CMK (cell line): Measurements from ENCODE around the gene GPC5.

ENCODE experiments used
- DNase-seq: peaks from one replicate; pipeline ENCODE4 v3.0.0-alpha.2; 2010; ENCODE audit warnings: low read depth

The GPC5 gene

DNA sequence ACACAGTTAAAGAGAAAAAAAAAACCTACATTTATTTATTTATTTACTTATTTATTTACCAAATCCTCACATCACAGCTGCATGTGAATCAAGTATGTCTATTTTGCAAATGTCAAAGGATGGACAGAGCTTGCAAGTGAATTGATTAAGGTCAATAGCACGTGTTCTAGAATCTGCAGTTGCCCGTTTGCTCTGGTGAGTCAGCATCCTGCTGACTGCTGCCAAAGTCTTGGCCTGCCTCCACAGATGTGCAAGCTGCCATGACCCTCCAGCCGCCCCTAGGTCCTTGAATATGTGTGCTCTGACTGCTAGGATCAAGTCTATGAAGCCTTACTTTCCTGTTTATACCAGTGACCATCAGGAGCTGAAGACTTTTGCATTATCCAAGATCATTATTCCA, 320.6 kb downstream of the GPC5 start:
- no peak for DNase-seq

DNA sequence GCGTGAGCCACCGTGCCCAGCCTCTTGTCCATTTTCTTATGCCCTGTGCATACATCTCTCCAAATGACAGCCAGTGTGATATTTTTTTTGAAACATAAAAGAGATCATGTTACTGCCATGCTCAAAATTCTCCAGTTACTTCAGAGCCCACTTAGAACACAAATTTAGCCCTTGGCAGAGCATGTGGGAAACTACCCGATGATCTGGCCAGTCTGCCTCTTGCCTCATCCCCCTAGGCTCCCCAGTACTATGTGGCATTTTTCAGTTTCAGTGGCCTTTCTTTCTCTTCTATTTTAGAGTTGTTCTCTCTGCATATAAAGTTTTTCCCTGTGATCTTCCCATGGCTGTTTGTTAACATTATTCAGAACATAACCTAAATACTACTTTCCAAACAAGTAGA, 323.0 kb downstream of the GPC5 start:
- DNase-seq: no peak

DNA sequence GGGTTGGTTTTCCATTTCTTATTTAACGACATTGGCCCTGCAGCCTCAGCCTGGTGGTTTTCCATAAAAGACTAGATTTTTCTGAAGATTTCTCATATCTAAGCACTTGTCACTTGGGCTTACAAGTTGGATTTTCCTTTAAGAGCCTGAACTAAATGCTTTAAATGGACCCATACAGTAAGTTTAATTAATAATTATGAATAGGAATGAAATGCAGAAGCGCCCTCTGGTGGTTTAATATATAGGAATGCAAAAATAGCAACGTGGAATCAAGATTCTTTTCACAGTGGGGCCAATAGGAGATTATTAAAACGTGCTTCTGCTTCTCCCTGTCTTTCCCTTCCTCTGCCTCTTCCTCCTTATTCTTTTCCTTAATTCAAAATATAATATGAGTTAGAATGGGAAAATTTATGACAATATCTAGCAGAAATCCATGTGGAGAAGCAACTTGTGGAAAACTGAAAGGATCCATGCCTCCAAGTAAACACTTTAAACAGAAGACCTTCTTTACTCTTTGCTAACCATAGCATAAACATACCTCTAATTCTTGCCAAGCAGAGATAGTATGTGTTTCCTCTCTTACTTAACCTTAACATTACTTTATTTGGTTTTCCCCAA, 324.0 kb downstream of the GPC5 start:
- DNase-seq: no peak

DNA sequence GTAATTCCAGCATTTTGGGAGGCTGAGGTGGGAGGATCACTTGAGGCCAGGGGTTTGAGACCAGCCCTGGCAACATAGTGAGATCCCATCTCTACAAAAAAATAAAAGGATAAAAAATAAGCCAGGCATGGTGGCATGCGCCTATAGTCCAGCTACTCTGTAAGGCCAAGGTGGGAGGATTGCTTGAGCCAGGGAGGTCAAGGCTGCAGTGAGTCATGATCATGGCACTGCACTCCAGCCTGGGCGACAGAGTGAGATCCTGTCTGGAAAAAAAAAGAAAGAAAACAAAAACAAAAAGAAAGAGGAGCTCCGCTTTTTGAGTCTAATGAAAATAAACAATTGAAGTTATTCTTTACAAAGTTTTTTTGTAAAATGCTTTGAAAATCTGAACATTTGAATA, 326.2 kb downstream of the GPC5 start:
- DNase-seq: no peak

DNA sequence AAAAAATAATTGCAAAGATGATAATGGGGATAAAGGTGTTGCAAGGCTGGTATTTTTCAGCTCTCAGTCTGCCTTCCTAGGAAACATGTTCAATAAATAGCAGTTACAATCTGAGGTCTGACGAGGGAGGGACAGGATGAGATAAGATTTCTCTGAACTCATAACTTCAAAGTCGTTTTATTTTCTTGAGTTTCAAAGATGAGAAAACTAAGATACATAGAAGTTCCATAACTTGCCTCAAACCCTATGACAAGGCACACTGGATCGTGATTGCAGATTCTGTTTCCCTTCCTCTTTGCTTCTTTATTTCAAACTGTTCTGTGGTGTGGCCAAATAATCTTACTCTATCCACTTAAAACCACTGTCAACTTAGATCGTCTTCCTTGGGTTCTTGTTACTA, 327.2 kb downstream of the GPC5 start:
- no peak for DNase-seq

DNA sequence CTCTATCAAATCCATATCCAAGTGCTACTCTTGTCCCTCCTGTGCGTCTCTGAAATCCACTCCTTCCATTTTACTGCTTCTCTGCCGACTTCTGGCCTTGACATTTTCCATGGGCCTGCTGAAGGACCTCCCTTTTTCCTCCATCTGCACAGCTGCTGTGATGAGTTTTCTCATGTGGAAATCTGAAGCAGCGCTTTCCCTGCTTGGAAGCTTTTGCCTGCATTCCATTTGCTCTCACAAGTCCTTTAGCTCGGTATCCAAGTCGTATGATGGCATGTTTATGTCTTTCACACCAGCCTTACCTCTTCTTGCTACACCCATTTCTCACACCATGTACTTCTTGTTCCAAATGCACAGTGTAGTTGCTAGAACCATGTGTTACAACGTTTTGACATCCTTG, 328.2 kb downstream of the GPC5 start:
- DNase-seq: no peak

DNA sequence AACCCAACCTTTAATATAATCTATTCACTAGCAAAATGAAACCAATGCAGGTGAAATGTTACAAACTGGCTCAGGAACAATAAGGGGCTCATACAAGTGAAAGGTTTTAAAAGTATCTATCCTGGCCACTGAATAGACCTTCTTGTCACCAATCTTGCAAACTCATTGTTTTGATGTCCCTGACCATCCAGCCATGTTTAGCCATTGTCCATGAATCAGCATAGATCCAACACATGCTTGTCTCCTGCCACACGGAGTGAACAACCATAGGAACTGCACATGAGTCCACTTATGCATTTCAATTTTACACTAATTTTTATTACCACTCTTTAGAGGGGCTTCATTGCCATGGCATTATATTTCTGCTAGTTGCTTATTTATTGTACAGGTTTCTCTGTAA, 331.4 kb downstream of the GPC5 start:
- DNase-seq: no peak

DNA sequence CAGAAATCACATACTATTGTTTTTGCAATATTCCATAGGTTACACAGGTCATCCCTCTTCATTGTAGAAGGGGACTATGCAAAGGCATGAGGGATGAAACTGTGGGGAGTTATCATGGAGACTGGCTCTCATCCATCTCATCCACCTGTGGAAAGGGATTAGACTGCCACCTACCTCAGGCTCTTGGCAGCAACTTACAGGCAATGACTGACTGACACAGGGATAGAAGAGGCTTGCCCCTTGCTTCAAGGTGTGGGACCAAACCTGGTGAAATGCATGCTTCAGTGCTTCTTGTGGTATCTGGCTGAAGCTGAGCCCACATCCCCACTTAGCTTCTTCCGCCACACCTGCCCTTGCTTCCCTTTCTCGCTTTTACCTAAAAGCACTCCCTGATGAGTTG, 341.3 kb downstream of the GPC5 start:
- DNase-seq: no peak

DNA sequence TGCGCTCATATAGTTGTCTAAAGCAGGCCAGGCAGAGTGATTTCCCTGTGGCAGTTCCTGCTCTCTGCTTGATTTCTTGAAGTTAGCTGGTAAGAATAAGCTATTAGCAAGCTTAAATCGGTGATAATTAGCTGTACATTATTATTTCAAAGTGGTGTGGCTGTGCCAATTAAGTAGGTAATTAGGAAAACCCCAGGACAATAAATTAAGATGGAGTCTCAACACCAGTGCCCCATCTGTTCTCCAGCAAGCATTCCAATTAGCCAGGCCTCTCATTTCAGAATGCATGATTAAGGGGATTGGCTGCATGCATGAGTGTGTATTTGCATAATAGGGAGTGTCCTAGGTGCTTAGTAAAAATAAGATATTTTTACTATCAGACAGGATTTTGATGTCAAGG, 342.3 kb downstream of the GPC5 start:
- DNase-seq: no peak

DNA sequence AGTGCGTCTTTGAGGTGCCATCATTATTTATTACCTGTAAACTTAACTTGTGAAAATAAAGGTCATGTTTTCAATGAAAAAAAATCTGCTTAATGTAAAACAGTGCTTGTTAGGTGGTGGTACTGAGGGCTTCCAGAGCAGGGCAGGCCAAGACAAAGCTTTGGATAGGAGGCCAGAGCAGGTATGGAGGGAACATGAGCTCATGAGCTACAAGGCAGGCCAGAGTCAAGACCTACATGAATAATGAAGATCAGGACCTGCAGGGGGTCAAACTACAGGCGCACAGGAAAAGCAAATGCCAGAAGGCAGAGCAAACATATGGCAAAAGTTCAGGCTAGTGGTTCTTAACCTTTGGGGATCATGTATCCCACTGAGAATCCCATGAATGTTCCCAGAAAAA, 343.5 kb downstream of the GPC5 start:
- DNase-seq: no peak

DNA sequence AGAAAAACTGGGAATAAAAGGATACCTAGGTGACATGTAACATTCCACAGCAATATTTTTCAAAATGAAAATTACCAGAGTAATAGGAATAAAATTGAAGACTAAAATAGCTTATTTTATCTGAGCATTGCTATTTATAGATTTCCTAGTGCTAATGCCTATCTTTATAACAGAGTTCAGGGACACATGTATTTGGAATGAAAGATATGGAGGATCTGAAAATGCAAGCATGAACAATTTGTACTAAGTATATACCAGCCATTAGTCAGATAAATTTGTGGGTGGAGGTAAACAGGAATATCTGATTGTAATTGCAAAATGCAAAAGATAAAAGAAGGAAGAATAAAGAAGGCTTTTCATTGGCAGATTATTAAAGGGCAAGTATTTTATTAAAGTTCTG, 345.9 kb downstream of the GPC5 start:
- no peak for DNase-seq

DNA sequence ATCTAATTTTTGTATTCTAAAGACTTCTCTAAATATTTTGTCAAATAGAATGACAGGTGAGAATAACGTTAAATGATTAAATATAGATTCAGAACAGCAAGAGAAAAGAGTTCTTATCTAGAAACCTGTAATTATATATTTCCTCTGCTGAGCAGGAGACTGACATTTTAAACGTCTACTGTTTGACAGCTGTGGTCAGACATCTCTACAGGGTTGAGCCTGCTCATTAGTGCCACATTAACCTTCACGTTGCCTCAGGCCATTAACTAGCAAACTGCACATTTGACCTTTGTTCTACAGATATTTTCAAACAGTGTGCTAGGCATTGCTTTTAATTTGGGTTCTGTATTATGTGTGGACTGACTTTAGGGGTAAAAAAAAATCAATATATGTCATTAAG, 347.5 kb downstream of the GPC5 start:
- no peak for DNase-seq

DNA sequence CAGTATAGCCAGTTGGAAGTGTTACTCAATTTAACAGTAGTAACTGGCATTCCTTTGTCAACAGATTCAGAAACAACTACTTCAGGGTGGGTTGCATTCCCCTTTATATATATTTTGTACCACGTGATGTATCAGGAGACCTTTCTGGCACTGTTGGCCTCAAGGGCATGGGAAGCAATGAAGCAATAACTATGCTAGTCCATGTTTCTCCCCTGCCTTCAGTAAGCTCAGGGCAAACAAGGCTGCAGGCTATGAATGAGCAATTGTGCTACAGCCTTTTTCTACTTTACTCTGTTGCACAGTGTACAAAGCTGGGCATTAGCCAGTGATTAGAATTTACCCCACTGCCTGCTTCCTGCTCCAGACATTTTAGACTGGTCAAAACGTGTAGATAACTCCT, 348.8 kb downstream of the GPC5 start:
- no peak for DNase-seq

DNA sequence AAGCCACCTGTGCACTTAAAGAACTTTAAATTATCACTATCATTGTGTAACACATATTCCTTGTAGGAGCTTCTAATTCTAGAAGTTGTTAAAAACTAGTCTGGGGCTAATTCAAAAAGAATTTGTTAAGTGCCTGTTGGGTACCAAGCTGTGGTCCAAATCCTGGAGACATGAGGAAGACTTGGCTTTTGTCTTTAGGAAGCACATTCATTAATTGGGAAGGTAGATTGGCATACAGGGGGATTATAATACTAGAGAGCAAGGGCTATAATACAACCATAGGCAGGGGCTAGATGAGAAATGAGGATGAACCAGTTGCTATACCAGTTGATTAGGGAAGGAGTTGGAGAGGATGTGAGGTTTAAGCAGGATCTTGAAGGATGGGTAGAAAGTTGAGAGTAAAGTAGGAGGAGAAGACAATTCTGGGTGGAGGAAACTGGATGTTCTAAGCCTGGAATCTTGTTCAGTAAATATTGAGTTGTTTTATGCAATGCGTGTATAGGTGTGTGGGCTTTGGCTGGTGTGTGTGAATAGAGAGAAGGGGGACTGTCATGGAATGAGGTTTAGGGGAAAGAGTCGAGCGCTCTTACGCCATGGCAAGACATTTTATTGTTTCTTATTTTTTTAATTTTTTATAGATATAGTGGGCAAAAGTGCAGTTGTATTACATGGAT, 350.1 kb downstream of the GPC5 start:
- no peak for DNase-seq

DNA sequence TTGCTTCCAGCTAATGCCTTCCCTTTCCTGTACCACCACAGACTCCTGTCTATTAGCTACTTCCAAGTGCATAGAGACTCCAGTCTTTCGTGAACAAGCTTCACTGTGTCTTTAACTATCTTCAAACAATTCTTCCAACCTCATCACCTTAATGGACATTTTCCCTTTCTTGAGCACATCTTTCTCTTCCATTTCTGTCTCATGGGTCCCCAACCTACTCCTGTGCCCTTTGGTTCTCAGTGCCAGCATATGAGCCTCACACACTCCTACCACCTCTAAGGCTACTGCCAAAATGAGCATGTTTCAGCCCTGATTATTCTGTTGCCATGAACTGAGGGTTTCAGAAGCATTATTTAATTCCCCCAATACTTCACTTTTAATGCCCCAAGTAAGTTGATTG, 360.3 kb downstream of the GPC5 start:
- no peak for DNase-seq

DNA sequence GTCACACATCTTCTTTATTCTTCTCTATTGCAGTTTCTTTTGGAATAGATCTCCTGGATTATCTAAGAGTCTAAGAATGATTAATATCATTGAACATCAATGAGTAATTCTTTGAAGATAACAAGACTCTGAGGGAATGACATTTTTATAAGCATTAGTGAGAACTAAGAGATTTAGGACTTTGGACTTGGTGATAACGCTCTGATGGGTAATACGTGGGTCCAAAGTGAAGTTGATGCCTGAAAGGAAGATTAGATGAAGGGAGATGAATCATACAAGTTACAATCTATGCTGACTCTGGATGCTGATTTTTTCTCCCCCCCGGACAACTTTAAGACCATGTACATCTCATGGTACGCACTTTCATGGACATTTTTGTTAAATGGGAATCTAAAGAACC, 364.5 kb downstream of the GPC5 start:
- DNase-seq: no peak

DNA sequence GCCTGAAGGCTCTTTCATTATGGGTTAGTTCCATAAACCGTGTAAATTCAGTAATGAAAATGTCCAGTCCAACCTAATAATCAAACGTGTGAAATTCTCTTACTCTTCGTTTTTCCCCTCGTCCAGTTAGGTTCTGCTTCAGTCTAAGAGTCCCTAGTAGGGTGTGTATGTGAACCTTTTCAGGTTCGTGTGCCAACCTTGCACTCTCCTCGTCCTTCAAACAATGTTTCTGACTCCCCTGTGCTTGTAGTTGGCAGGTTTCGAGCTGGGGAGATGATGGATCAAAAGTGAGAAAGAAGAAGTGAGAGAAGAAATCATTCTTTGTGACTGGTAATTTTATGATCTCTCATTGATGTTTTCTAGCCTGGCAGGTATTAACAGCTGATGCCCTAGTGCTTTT, 366.1 kb downstream of the GPC5 start:
- no peak for DNase-seq

DNA sequence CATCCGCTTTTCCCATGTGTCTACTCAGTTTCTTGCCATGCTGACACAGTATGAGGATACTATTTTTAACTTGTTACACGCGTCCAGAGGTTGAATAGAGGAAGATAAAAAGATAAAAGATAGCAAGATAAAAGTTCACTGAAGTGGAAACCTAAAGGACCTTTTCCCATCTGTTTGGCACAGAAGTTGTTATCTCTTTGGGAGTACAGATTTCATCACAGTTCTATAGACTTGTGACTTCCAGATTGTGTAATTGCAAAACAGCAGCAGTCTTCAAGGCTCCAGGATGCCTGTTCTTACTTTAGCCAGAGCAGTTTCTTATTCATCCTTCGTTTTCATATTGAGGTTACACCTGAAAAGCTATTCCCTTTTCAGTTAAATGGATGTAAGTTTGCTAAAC, 369.2 kb downstream of the GPC5 start:
- no peak for DNase-seq

DNA sequence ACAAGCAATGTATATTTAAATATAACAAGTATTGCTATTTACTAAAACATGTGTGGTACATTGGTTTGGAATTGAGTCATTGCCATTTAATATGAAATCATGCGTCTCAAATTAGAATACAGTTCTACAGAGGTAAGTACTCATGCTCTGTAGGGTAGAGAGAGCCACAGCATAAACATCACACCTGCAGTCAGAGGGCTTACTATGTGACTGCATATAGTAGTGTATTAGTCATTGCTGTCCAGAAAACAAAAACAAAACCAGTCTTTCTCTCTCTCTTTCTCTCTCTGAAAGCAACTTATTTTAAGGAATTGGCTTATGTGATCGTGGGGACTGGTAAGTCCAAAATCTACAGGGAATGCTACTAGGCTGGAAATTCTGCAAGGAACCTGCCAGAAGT, 370.3 kb downstream of the GPC5 start:
- no peak for DNase-seq

DNA sequence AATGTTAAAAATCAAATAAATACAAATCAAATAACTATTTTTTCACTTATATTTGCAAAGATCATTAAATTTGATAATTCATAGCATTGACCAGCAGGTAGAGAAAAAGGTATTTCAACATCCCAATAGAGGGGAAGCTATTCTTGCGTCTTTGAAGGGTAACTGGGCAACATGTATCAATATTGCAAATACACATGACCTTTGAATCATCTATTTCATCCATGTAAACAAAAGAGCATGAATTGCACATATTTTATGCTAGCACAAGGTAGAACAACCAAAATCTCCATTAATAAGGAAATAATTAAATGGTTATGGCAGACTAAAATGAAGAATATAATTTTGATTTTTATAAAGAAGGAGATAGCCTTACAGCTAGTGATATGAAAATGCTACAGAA, 372.8 kb downstream of the GPC5 start:
- no peak for DNase-seq

DNA sequence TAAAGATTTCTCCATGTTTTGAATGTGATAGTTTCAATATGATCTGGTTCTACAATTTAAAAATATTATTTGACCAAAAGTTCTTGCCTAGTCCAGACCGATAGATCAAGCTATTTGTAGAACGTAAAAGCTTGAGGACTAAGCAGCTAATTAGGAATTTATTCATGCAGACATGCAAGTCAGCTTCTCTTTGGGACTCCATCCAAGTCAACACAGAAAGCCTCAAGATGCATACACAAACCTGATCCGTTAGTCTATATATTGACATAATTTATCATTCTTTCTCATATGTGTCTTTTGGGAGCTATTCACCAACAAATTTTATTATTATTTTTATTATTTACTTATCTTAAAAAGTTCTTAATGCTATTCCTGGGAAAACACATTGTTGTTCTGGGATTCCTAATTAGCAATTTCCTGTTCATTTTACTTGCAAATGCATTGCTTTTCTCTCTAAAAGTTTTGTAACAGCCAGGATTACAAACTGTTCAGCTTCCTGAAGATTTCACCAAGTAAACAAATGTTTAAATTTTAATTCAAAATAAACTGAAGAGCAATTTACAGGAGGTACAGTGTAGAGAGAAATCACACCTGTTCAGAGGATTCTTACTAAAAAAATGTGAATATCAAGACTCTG, 375.3 kb downstream of the GPC5 start:
- DNase-seq: no peak

DNA sequence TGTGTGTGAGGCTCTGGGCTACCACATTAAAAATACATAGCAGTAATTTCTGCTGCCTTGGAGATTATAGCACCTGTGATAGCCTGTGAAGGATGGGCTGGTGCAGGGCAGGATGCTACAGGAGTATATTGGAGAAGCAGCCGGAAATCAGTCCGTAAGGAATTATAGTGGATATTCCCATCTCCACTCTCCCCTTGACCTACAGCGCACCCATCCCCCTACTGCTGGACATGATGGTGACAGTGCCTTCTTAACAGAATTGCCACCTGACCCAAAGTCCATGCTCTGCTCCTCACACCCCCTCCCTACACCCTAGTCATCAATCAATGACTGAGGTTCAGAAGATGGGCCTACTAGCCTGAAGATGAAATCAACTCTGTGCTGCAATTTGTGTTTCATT, 376.0 kb downstream of the GPC5 start:
- no peak for DNase-seq

DNA sequence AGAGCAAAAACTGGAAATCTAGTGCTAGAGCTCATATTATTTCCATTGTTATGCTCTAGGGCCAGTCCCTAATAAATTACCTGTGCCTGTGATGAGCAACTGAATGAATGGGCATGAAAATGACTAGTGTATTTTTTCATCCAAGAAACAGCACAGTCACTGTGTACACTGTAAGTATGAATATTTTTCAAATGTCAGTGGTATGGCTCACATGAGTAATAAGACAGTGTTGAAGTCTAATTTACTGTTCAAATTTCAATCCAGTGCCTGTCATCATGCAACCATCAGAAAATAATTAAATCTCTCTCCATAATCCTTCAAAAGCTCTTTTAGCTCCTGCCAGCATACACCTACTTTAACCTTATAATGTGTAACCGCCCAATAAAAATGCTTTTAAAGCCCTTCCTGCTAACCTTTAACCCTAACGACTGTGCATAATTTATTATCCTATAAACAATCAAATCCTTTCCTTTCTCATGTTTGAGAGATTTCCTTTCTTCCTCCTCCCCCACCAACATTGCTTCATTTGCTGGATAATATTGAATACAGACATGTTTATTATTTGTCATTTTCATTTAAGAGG, 378.3 kb downstream of the GPC5 start:
- no peak for DNase-seq

DNA sequence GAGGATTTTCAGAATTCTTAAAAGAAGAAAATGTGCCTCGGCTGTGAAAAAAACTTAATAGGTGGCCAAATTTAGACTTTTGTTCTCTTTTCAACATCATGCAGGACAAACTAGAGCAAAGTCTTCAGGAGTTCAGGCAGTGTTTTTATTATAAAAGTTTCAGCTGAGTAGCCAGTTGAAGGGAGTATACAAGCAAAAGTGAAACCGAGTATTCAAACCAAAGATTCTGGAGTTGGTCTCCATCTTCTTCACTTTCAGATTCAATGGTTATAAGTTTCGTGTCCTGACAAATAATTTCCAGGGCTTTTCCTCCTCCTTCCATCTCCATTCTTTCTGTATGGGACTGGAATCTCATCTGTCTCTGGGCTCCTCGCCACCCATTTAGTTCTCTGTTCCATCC, 379.7 kb downstream of the GPC5 start:
- no peak for DNase-seq
